Thoracic aorta (tissue), 2 donors: ENCODE measurements around the gene CENPU. TPM values are rescaled to one million over a fixed set of nuclear protein-coding genes. Genes with fewer than 3 reads are reported as not detected.

Experiments
- ATAC-seq: fragments of 150-250 bp; one replicate; pipeline ENCODE4 v1.8.0; 2017; ENCODE audit warnings: low read depth; ENCODE audit not compliant: insufficient number of reproducible peaks, low FRiP score
- DNase-seq: peaks from one replicate; pipeline ENCODE4 v3.0.0-alpha.2; 2020; ENCODE audit warnings: low spot score
- H3K27ac ChIP-seq, 2 donors: fragments of 200-600 bp; sonication (generic); 1 replicate in 1 of 2; 2 replicates in 1 of 2; pipeline ENCODE4 v1.5.1; 2016; ENCODE audit warnings: mild to moderate bottlenecking in 2 of 2, moderate library complexity in 2 of 2
- H3K27me3 ChIP-seq: fragments of 200-600 bp; sonication (generic); replicated peaks from 2 replicates; pipeline ENCODE4 v1.6.0; 2016; ENCODE audit warnings: mild to moderate bottlenecking; ENCODE audit not compliant: insufficient read depth
- H3K36me3 ChIP-seq: fragments of 200-600 bp; sonication (generic); one replicate; pipeline ENCODE4 v1.5.1; 2016
- H3K4me1 ChIP-seq, 2 donors: fragments of 200-600 bp; sonication (generic); 1 replicate in 1 of 2; 2 replicates in 1 of 2; pipeline versions ENCODE4 v1.5.1 to v1.6.0; 2016; ENCODE audit warnings: low read depth in 2 of 2, mild to moderate bottlenecking in 1 of 2; ENCODE audit not compliant: control insufficient read depth in 1 of 2
- H3K4me3 ChIP-seq: fragments of 200-600 bp; sonication (generic); 2 replicates; pipeline ENCODE4 v1.5.1; 2016; ENCODE audit warnings: mild to moderate bottlenecking
- H3K9me3 ChIP-seq: fragments of 200-600 bp; sonication (generic); 2 replicates; pipeline ENCODE4 v1.5.1; 2016
- total RNA-seq, 2 donors: library from RNA; depleted of rRNA; stranded (reverse); fragments of >200 nt; gene quantifications; one replicate each; pipeline versions ENCODE4 v1.1.0 to v1.2.3, GENCODE V29; 2016
- TF ChIP-seq, protein P1 (sequence below): fragments of 200-600 bp; sonication (generic); IDR thresholded peaks from one replicate; pipeline ENCODE4 v1.5.1; 2019; ENCODE audit warnings: antibody characterized with exemption

Gene CENPU
- total RNA-seq, 2 donors from 2014 or later, result 1.4 to 2.0 TPM

DNA sequence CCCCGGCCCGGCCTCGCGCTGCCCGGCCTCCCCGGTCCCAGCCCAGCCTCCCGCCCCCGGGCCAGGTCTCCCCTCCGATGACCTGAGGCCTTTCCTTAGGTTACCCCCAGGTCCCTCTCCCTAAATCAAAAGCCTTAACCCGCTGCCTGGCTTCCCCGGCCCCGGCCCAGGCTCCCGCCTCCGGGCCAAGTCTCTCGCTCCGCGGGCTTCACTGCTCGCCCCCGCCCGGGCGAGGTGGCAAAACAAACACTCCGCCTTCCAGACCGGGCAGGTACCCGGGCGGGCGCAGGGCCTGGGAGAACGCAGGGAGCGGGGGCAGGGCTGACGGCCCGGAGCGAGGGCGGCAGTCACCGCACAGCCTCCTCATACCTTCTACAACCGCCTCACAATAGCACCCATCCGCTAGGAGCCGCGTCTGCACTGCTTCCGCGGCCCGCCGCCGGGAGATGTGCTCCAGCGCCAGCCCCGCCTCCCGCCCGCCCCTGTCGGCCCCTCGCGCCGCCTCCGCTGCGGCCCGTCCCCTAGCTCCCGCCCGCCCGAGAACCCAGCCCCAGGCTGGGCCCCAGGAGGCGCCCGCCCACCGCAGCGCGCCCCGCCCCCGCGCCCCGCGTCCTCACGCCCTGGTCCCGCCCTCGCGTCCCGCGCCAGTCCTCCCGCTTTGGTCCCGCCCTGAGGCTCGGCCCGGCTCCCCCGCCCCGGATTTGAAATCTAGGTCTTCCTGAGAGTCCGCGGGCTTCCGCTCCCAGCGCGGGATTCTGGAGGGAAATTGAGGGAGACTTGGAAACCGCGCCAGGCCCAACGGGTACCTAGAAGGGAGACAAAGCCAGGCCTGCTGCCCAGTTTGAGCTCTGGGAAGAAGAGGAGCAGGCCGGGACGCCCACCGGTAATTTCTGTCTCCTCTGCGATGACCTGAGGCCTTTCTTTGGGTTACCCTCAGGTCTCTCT, 84.6 kb downstream of the CENPU start, which contains the start of the genes CASP3 and PRIMPOL:
Gene CASP3, minus strand, starts transcription at position 422 of the 945 bp plus-strand sequence. CDS start 10,994 bp downstream, outside the sequence.
Gene PRIMPOL, plus strand, starts transcription at position 713 of the 945 bp plus-strand sequence. CDS start 7,403 bp downstream, outside the sequence.
- peaks cover 35 to 46% of the 10 kb centered on the region in 2 donors for H3K4me1 ChIP-seq

DNA sequence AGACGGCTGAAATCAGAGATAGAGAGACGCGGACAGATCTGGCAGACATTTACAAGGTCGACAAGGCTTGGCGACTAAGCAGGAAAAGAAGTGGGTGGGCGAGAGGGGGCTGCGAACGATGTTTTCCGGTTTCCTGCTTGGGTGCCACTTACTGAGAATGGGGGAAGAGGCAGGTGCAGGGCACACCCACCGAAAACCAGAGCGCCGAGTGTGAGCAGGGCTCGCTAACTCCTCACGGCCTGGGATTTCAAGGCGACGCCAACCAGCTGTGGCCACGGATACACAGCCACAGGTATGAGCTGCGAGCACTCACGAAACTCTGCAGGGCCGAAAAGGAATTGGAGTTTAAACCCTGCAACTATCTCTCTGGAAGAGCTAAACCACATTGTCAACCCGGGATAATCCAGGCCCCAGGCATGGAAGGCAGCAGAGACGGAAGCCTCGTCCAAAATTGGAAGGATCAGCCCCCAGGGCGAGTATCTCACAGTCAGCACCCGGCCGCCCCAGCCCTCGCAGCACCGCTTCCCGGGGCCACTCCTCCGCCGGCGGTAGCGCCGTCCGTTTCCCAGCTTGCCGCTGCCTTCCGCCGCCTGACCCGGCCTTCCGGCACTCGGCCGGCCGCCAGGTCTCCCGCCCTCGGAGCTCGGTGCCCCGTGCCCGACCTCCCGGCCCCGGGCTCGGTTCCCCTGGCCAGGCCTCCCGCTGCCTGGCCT, 85.4 kb downstream of the CENPU start:
- ATAC-seq, result peak; percentile 53
- H3K9me3 ChIP-seq, result no peaks in the 10 kb centered on the region

More for the DNA sequence above, 84.6 kb downstream of the CENPU start, which contains the start of the genes CASP3 and PRIMPOL:
- no peaks in the 10 kb centered on the region for H3K36me3 ChIP-seq
- peak within 1 kb of the TSS; percentile 84 for H3K4me3 ChIP-seq
- peak; percentile 67 for DNase-seq
- peak within 1 kb of the TSS; percentile 99 for H3K27ac ChIP-seq
- TF ChIP-seq, protein P1, sequence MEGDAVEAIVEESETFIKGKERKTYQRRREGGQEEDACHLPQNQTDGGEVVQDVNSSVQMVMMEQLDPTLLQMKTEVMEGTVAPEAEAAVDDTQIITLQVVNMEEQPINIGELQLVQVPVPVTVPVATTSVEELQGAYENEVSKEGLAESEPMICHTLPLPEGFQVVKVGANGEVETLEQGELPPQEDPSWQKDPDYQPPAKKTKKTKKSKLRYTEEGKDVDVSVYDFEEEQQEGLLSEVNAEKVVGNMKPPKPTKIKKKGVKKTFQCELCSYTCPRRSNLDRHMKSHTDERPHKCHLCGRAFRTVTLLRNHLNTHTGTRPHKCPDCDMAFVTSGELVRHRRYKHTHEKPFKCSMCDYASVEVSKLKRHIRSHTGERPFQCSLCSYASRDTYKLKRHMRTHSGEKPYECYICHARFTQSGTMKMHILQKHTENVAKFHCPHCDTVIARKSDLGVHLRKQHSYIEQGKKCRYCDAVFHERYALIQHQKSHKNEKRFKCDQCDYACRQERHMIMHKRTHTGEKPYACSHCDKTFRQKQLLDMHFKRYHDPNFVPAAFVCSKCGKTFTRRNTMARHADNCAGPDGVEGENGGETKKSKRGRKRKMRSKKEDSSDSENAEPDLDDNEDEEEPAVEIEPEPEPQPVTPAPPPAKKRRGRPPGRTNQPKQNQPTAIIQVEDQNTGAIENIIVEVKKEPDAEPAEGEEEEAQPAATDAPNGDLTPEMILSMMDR, result peak; percentile 19
- ATAC-seq, result peak; percentile 92
- H3K27me3 ChIP-seq, result no peaks in the 10 kb centered on the region
- no peaks in the 10 kb centered on the region for H3K9me3 ChIP-seq

DNA sequence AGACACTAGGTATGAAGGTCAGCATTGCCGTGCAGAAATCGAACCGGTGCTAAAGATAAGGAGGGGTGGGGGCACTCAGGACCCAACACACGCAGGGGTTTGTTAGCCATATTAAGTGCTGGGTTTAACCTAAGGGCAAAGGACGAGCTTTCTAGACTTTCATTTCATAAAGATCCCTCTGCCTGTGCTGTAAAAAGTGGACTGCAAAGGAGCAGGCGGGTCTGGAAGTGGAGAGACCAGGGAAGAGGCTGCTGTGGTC, 85.9 kb downstream of the CENPU start:
- Histone ChIP-seq H3K36me3 (no peaks in the 10 kb centered on the region), H3K27ac (peak overlapping the region; percentile 99), H3K9me3 (no peaks in the 10 kb centered on the region), H3K27me3 (no peaks in the 10 kb centered on the region), H3K4me1 (peaks cover 39 to 58% of the 10 kb centered on the region in 2 donors), H3K4me3 (peak overlapping the region; percentile 84)
- ATAC-seq (no peak), DNase-seq (no peak)
- TF ChIP-seq, protein P1, result no peak

More for the DNA sequence above, 85.4 kb downstream of the CENPU start:
- TF ChIP-seq, protein P1, result no peak
- peak overlapping the region; percentile 84 for H3K4me3 ChIP-seq
- peak overlapping the region; percentile 99 for H3K27ac ChIP-seq
- no peaks in the 10 kb centered on the region for H3K27me3 ChIP-seq
- H3K36me3 ChIP-seq, result no peaks in the 10 kb centered on the region
- peak; percentile 10 for DNase-seq
- H3K4me1 ChIP-seq, result peaks cover 39 to 53% of the 10 kb centered on the region in 2 donors

DNA sequence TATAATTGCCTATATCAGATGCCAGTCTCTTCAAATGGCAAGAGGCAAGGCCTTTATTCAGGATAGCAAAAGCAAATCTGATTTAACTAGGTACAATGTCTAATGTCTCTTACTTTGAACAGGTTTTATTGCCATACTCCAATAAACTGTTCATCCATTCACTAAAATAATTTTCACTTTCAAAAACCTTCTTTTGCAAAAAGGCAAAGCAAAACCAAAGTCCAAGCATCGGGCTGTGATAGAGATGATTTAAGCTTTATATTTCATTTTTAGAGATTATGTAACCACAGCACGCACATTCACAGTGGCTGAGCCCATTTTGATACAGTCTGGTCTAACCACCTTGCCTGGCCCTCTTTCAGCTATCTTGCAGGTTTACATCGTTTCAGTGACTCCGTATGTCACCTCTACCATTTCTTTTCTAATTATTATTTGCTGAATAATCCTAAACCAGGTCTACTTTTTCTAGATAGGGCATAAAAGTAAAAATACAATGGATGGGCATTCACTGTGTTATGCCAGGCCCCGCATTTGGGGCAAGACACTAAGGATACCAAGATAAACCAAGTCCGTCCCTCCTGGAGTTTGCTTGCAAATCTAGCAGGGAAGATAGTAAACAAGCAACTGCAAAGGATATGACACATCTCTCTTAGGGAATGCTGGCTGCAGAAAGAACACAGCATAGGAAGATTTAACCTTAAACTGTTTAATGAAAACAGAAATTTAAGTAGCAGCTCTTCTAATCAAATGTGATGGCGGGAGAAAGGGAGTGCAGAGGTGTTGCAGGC, 86.4 kb downstream of the CENPU start:
- Histone ChIP-seq H3K36me3 (no peaks in the 10 kb centered on the region), H3K9me3 (no peaks in the 10 kb centered on the region), H3K27me3 (no peaks in the 10 kb centered on the region), H3K4me1 (peaks cover 39 to 62% of the 10 kb centered on the region in 2 donors), H3K4me3 (peak overlapping the region; percentile 84), H3K27ac (peak overlapping the region; percentile 99)
- DNase-seq (no peak), ATAC-seq (no peak)
- TF ChIP-seq, protein P1, result no peak
